ENCODE data around the gene XXYLT1.

The XXYLT1 gene

DNA sequence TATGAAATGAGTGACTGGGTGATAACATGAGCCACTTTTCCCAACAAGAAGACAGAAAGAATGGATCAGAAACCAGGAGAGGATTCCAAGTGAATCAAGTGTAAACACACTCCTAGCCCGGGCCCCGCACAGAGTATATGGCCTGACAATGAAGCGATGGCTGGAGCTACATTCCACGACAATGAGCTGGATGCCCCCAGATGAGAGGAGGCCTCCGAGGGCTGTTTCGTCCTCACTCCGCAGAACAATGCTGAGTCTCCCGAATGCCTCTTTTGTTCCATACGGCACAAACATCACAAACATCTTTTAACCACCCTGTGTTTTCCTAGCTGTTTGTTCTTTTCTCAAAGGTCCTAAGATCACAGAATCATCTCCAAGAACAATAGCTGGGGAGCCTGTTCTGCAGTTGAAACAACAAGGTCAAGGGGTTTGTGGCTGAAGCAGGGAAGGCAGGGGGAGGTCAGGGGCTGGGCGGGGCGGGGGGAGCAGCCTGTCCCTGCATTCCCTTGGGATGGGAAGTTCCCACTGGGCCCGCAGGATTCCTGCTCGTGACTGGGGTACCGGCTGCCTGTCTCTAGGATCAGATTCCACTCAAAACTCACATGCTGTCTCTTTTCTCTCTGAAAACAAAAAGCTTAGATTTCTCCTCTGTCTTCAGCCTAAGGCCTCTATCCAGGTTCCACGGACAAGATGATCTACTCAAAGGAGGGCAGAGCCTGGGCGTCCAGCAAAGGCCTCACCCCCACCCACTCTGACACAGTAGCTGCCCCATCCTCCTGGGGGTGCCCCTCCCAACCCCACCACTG is 151.3 kb downstream of the XXYLT1 start:
- ChIA-PET POLR2A (no interaction called here), CTCF (interaction anchor here (1.0 to 9.8 kb wide), 9 partner anchors 9 to 437 kb away, joined by 3 to 78 read pairs (median 4); partner anchors contain the start of gene XXYLT1)
- DNase-seq (ENCODE audit: extremely low spot score) = no peak
- TF ChIP-seq, protein P1, sequence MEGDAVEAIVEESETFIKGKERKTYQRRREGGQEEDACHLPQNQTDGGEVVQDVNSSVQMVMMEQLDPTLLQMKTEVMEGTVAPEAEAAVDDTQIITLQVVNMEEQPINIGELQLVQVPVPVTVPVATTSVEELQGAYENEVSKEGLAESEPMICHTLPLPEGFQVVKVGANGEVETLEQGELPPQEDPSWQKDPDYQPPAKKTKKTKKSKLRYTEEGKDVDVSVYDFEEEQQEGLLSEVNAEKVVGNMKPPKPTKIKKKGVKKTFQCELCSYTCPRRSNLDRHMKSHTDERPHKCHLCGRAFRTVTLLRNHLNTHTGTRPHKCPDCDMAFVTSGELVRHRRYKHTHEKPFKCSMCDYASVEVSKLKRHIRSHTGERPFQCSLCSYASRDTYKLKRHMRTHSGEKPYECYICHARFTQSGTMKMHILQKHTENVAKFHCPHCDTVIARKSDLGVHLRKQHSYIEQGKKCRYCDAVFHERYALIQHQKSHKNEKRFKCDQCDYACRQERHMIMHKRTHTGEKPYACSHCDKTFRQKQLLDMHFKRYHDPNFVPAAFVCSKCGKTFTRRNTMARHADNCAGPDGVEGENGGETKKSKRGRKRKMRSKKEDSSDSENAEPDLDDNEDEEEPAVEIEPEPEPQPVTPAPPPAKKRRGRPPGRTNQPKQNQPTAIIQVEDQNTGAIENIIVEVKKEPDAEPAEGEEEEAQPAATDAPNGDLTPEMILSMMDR (IDR thresholded peaks at IDR 0.05; ENCODE audit: control extremely low read depth, extremely low read depth, low read depth, missing control alignments) = no peak

DNA sequence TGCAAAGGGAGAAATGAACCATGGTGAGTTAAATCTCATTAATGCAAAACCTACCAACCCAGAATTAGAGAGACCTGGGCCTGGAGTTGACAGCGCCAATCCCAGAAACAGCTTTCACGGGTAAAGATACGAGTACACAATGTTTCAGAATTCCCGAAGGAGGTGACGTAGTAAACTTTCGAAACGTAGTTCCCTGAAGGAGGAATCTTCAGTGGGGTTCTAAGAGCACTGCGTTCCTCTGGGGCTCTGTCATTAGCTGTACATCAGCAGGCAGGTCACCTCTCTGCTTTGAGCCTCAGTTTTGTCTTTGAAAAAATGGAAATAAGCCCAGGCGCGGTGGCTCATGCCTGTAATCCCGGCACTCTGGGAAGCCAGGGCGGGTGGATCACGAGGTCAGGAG is 152.3 kb downstream of the XXYLT1 start:
- no peak for DNase-seq (ENCODE audit: extremely low spot score)
- ChIA-PET CTCF (interaction anchor here (1.0 to 9.8 kb wide), 5 partner anchors 10 to 152 kb away, joined by 3 to 78 read pairs (median 4); partner anchors contain the start of gene XXYLT1), POLR2A (no interaction called here)
- TF ChIP-seq, protein P1 (IDR thresholded peaks at IDR 0.05; ENCODE audit: control extremely low read depth, extremely low read depth, low read depth, missing control alignments) = no peak

DNA sequence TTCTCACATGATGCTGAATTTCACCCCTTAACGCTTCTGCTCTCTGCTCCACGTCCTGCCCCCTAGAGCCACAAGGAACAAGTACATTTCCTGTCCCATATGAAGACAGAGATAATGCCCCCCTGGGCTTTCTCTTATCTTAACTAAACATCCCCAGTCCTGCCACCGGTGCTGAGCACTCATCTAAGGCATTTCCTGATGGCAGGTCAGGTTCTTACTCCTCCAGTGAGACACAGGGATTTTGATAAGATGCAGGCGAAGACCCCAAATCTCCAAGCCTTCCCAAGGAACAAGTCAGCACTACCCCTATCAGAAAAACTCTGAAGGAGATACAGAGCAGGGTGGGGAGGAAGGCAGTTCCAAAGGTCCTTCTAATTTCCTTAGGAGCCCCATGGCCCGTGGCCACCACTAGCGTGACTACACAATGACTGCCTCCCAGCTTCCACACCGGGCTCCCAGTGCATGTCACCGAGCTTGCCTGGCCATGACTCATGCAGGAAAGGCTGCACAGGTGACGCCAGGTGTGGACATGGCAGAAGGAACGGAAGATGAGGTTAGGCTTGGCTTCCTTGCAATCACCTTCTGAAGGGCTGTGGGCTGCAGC is 152.9 kb downstream of the XXYLT1 start:
- DNase-seq (ENCODE audit: extremely low spot score) = no peak
- ChIA-PET CTCF (interaction anchor here (1.4 to 9.8 kb wide), 4 partner anchors 10 to 19 kb away, joined by 3 to 78 read pairs (median 5); no protein-coding TSS in a partner anchor), POLR2A (no interaction called here)
- TF ChIP-seq, protein P1 (IDR thresholded peaks at IDR 0.05; ENCODE audit: control extremely low read depth, extremely low read depth, low read depth, missing control alignments) = no peak

DNA sequence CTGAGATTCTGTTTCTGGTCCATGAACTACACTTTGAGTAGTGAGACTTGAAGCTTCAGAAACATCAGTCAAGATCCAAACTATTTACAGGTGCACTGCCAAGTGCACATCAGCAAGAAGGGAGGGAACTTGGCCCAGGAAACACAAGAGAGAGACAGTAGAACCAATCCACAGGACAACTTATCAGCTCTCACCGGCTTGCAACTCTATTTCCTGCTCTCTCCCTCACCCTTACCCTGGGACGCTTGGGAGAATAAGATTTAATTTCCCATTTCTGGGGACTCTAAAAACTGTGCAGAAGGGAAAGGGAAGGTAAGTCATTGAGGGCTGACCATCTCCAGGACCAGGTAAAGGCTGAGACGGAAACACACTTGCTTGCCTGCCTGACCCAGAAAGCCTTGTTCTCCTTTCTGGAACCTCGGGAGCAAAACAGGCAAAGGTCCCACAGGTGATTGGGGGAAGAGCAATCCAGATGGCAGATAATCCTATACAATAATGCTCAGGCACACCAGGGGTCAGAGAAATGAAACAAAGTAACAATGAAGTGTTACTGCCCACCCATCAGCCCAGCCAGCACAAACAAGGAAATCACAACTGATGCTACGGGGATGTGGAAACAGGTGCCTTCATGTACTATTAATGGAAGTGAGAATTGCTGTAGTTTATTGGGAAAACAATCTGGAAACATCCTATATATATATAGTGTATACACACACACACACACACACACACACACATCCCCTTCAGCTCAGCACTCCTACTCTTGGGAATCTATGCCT is 154.4 kb downstream of the XXYLT1 start:
- POLR2A ChIA-PET = no interaction called here
- TF ChIP-seq, protein P1 (IDR thresholded peaks at IDR 0.05; ENCODE audit: control extremely low read depth, extremely low read depth, low read depth, missing control alignments) = no peak
- CTCF ChIA-PET = interaction anchor here (1.1 to 9.8 kb wide), 6 partner anchors 10 to 783 kb away, joined by 3 to 78 read pairs (median 4); partner anchors contain the start of gene XXYLT1
- DNase-seq (ENCODE audit: extremely low spot score) = no peak

DNA sequence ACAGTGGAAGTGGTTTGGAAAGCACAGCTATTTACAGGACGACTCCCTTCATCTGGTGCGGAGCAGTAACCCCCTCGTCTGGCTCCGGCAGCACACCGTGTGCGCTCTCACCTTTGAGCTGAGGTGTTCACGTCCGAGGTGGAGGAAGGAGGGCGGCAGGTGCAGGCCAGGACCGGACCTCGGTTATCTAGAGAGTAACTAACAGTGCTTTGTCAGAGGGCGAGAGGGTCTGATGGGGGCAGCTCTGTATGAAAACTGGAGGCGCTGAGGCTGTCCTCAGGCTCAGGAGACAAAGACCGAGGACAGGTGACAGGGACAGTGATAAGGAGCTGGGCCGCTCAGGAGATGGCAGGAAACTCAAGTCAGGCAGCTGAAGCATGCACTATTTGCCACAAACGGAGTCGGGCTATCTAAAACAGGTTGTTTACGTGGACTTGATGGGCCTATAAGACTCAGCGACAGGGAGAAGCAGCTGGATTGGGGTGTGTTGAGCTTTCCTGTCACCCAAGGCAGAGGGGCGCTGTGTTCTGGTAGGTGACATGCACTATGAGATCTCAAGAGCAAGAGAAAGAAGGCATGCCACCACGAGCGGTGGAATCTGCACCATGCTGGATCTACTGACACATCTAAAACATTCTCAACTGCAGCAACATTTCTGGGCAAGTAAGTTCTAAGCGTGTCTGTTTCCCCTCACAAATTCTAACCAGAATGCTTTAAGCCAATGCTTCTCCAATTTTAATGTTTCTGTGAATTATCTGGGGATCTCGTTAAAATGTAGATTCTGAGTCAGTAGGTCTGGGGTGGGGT is 155.2 kb downstream of the XXYLT1 start:
- CTCF ChIA-PET = interaction anchor here (1.3 to 2.4 kb wide), 5 partner anchors 9 to 783 kb away, joined by 3 to 15 read pairs (median 4); no protein-coding TSS in a partner anchor
- TF ChIP-seq, protein P1 (IDR thresholded peaks at IDR 0.05; ENCODE audit: control extremely low read depth, extremely low read depth, low read depth, missing control alignments) = no peak
- POLR2A ChIA-PET = no interaction called here
- no peak for DNase-seq (ENCODE audit: extremely low spot score)

All from GM10248 (cell line).